Measurements from ENCODE around the gene MIB1.

The MIB1 gene

GRCh38 chr18:21851327-21851961, 110.9 kb downstream of the MIB1 start:
- H3K9me2 ChIP-seq (replicated peaks; ENCODE audit: insufficient read depth, low read length) = no peaks in the 10 kb centered on the region
- no peak overlapping the region for H3K27ac ChIP-seq (ENCODE audit: low read length)
- no peak overlapping the region for H3K9ac ChIP-seq (ENCODE audit: low read length)
- no peaks in the 10 kb centered on the region; the same call in 1 of the 2 replicates for H4K20me1 ChIP-seq (ENCODE audit: insufficient read depth, low read length)
- no peak overlapping the region for H3K4me2 ChIP-seq (ENCODE audit: low read depth, low read length)
- H3K9me3 ChIP-seq (replicated peaks; ENCODE audit: insufficient read depth, low read length) = no peaks in the 10 kb centered on the region
- no peak overlapping the region for H3K4me3 ChIP-seq (ENCODE audit: low read length)
- peak; percentile 46 for DNase-seq
- peaks cover 20% of the 10 kb centered on the region for H3F3A ChIP-seq (ENCODE audit: insufficient read depth, low read length)
- no peaks in the 10 kb centered on the region for H3K36me3 ChIP-seq (replicated peaks; ENCODE audit: insufficient read depth, low read length)
- no peak for TF ChIP-seq EZH2phosphoT487 (IDR thresholded peaks at IDR 0.05; ENCODE audit: low read length)
- TF ChIP-seq EZH2 (optimal IDR thresholded peaks at IDR 0.05; ENCODE audit: low read depth, low read length) = no peak
- TF ChIP-seq CTCF (IDR thresholded peaks at IDR 0.05; ENCODE audit: low read length) = peak; percentile 40
- peaks cover 9% of the 10 kb centered on the region for H3K79me2 ChIP-seq (ENCODE audit: low read length)
- H2AFZ ChIP-seq (ENCODE audit: low read length) = no peak overlapping the region
- H3K27me3 ChIP-seq (replicated peaks; ENCODE audit: insufficient read depth, low read length) = no peaks in the 10 kb centered on the region
- H3K4me1 ChIP-seq (ENCODE audit: low read length) = peaks cover 20% of the 10 kb centered on the region

- Histone ChIP-seq H3K36me3 (replicated peaks; ENCODE audit: insufficient read depth, low read length) (no peaks in the 10 kb centered on the region; the same call in 1 of the 2 replicates), H4K20me1 (ENCODE audit: insufficient read depth, low read length) (no peaks in the 10 kb centered on the region; the same call in 1 of the 2 replicates), H3K9me3 (replicated peaks; ENCODE audit: insufficient read depth, low read length) (no peaks in the 10 kb centered on the region), H3K27me3 (replicated peaks; ENCODE audit: insufficient read depth, low read length) (no peaks in the 10 kb centered on the region), H3K4me2 (ENCODE audit: low read depth, low read length) (peak overlapping the region; percentile 71; the same call in 1 of the 2 replicates), H3K27ac (ENCODE audit: low read length) (peak overlapping the region; percentile 59; the same call in 1 of the 2 replicates), H3K79me2 (ENCODE audit: low read length) (peaks cover 9% of the 10 kb centered on the region), H3K9ac (ENCODE audit: low read length) (no peak overlapping the region; the same call in 1 of the 2 replicates), H2AFZ (ENCODE audit: low read length) (no peak overlapping the region), H3F3A (ENCODE audit: insufficient read depth, low read length) (peaks cover 20% of the 10 kb centered on the region), H3K4me1 (ENCODE audit: low read length) (peaks cover 20% of the 10 kb centered on the region), H3K9me2 (replicated peaks; ENCODE audit: insufficient read depth, low read length) (no peaks in the 10 kb centered on the region), H3K4me3 (ENCODE audit: low read length) (peak overlapping the region; percentile 20; the same call in 1 of the 2 replicates)
- TF ChIP-seq EZH2phosphoT487 (IDR thresholded peaks at IDR 0.05; ENCODE audit: low read length) (no peak), CTCF (IDR thresholded peaks at IDR 0.05; ENCODE audit: low read length) (no peak)
- DNase-seq = peak; percentile 90
These were observed 112.4 kb downstream of the MIB1 start for GRCh38 chr18:21853016-21853415.

GRCh38 chr18:21853775-21854552, 113.4 kb downstream of the MIB1 start:
- DNase-seq = no peak
- H3K36me3 ChIP-seq (replicated peaks; ENCODE audit: insufficient read depth, low read length) = no peaks in the 10 kb centered on the region; the same call in 1 of the 2 replicates
- H3K4me1 ChIP-seq (ENCODE audit: low read length) = peaks cover 23% of the 10 kb centered on the region
- H3K4me3 ChIP-seq (ENCODE audit: low read length) = no peak overlapping the region
- H3K27me3 ChIP-seq (replicated peaks; ENCODE audit: insufficient read depth, low read length) = no peaks in the 10 kb centered on the region
- H3K9me2 ChIP-seq (replicated peaks; ENCODE audit: insufficient read depth, low read length) = no peaks in the 10 kb centered on the region
- no peaks in the 10 kb centered on the region; the same call in 1 of the 2 replicates for H4K20me1 ChIP-seq (ENCODE audit: insufficient read depth, low read length)
- no peak overlapping the region; the same call in 1 of the 2 replicates for H3K9ac ChIP-seq (ENCODE audit: low read length)
- peak overlapping the region; percentile 59; the same call in 1 of the 2 replicates for H3K27ac ChIP-seq (ENCODE audit: low read length)
- H3K79me2 ChIP-seq (ENCODE audit: low read length) = peaks cover 9% of the 10 kb centered on the region
- H2AFZ ChIP-seq (ENCODE audit: low read length) = no peak overlapping the region
- no peak for TF ChIP-seq CTCF (IDR thresholded peaks at IDR 0.05; ENCODE audit: low read length)
- TF ChIP-seq EZH2phosphoT487 (IDR thresholded peaks at IDR 0.05; ENCODE audit: low read length) = no peak
- H3K9me3 ChIP-seq (replicated peaks; ENCODE audit: insufficient read depth, low read length) = no peaks in the 10 kb centered on the region
- peaks cover 20% of the 10 kb centered on the region for H3F3A ChIP-seq (ENCODE audit: insufficient read depth, low read length)
- peak overlapping the region; percentile 71; the same call in 1 of the 2 replicates for H3K4me2 ChIP-seq (ENCODE audit: low read depth, low read length)

Data from MM.1S (cell line).